ENCODE results near the gene SPTBN1. TPM values are rescaled to one million over a fixed set of nuclear protein-coding genes. Genes with fewer than 3 reads are reported as not detected.

SPTBN1 gene
- total and polyA plus RNA-seq, 2 of the 13 experiments (the other 11 are each of a cell fraction or from before 2014, with no cell fraction given): 123 to 299 TPM

GRCh38 chr2:54574107-54574859, 118.2 kb downstream of the SPTBN1 start (continued):
- TF ChIP-seq PATZ1 (CRISPR knock-in tag; IDR thresholded peaks at IDR 0.05) (peak; percentile 16; the same call in 1 of the 2 replicates), MAF1 (CRISPR knock-in tag; IDR thresholded peaks at IDR 0.05; ENCODE audit: borderline replicate concordance) (no peak), ZNF451 (CRISPR knock-in tag; IDR thresholded peaks at IDR 0.05) (no peak), KMT2A (CRISPR knock-in tag; IDR thresholded peaks at IDR 0.05) (no peak), ZNF850 (CRISPR knock-in tag; conservative IDR thresholded peaks at IDR 0.05) (no peak), STAT5B (CRISPR knock-in tag; IDR thresholded peaks at IDR 0.05) (no peak), KDM5A (IDR thresholded peaks at IDR 0.05; ENCODE audit: borderline replicate concordance, low read length) (no peak), ZNF644 (CRISPR knock-in tag; IDR thresholded peaks at IDR 0.05; ENCODE audit: low read depth) (no peak), ZNF839 (CRISPR knock-in tag; IDR thresholded peaks at IDR 0.05; ENCODE audit: borderline replicate concordance) (no peak), IRF9 (CRISPR knock-in tag; IDR thresholded peaks at IDR 0.05; ENCODE audit: borderline replicate concordance) (0 out of 2 replicates have a peak, but pooled peaks have one; percentile 4), ZNF232 (CRISPR knock-in tag; IDR thresholded peaks at IDR 0.05; ENCODE audit: borderline replicate concordance) (no peak), RXRB (CRISPR knock-in tag; IDR thresholded peaks at IDR 0.05; ENCODE audit: borderline replicate concordance) (peak; percentile 53), BCLAF1 (IDR thresholded peaks at IDR 0.05) (no peak)
- TF ChIP-seq, protein P1, sequence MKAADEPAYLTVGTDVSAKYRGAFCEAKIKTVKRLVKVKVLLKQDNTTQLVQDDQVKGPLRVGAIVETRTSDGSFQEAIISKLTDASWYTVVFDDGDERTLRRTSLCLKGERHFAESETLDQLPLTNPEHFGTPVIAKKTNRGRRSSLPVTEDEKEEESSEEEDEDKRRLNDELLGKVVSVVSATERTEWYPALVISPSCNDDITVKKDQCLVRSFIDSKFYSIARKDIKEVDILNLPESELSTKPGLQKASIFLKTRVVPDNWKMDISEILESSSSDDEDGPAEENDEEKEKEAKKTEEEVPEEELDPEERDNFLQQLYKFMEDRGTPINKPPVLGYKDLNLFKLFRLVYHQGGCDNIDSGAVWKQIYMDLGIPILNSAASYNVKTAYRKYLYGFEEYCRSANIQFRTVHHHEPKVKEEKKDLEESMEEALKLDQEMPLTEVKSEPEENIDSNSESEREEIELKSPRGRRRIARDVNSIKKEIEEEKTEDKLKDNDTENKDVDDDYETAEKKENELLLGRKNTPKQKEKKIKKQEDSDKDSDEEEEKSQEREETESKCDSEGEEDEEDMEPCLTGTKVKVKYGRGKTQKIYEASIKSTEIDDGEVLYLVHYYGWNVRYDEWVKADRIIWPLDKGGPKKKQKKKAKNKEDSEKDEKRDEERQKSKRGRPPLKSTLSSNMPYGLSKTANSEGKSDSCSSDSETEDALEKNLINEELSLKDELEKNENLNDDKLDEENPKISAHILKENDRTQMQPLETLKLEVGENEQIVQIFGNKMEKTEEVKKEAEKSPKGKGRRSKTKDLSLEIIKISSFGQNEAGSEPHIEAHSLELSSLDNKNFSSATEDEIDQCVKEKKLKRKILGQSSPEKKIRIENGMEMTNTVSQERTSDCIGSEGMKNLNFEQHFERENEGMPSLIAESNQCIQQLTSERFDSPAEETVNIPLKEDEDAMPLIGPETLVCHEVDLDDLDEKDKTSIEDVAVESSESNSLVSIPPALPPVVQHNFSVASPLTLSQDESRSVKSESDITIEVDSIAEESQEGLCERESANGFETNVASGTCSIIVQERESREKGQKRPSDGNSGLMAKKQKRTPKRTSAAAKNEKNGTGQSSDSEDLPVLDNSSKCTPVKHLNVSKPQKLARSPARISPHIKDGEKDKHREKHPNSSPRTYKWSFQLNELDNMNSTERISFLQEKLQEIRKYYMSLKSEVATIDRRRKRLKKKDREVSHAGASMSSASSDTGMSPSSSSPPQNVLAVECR (CRISPR knock-in tag; IDR thresholded peaks at IDR 0.05; ENCODE audit: borderline replicate concordance): peak; percentile 44; the same call in 1 of the 2 replicates
- TF ChIP-seq, protein P2, sequence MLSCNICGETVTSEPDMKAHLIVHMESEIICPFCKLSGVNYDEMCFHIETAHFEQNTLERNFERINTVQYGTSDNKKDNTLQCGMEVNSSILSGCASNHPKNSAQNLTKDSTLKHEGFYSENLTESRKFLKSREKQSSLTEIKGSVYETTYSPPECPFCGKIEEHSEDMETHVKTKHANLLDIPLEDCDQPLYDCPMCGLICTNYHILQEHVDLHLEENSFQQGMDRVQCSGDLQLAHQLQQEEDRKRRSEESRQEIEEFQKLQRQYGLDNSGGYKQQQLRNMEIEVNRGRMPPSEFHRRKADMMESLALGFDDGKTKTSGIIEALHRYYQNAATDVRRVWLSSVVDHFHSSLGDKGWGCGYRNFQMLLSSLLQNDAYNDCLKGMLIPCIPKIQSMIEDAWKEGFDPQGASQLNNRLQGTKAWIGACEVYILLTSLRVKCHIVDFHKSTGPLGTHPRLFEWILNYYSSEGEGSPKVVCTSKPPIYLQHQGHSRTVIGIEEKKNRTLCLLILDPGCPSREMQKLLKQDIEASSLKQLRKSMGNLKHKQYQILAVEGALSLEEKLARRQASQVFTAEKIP (CRISPR knock-in tag; IDR thresholded peaks at IDR 0.05; ENCODE audit: borderline replicate concordance): no peak
